Activated CD4-positive, CD25-positive, alpha-beta regulatory T cell (primary cell): ENCODE data around the gene DOCK6.
"Not testable (repeated sequence)": the region's sequence is repeated elsewhere in the genome, so short reads cannot be mapped to it uniquely, and the experiment has no call there.

Experiments used
- DNase-seq, 4 experiments: peaks; one replicate each; lab custom pipeline; 2025; lab: John Stamatoyannopoulos, UW

DOCK6 gene

GRCh38 chr19:11196406-11197287 is 65.7 kb downstream of the DOCK6 start:
- DNase-seq: no peak

GRCh38 chr19:11195681-11196080 is 66.6 kb downstream of the DOCK6 start:
- no peak for DNase-seq

GRCh38 chr19:11194656-11195558 is 67.4 kb downstream of the DOCK6 start:
- no peak for DNase-seq

- DNase-seq: no peak
Observed at GRCh38 chr19:11194173-11194572, 68.2 kb downstream of the DOCK6 start.

- DNase-seq: no peak
Observed at GRCh38 chr19:11192957-11193939, 69.1 kb downstream of the DOCK6 start.

- DNase-seq: no peak
Observed at GRCh38 chr19:11191934-11192333, 70.4 kb downstream of the DOCK6 start.

GRCh38 chr19:11191273-11191755 is 71.0 kb downstream of the DOCK6 start:
- no peak for DNase-seq

GRCh38 chr19:11190501-11190900 is 71.8 kb downstream of the DOCK6 start:
- DNase-seq: no peak

GRCh38 chr19:11187441-11187840 is 74.9 kb downstream of the DOCK6 start:
- DNase-seq: no peak

GRCh38 chr19:11182994-11183393 is 79.3 kb downstream of the DOCK6 start:
- no peak for DNase-seq

- DNase-seq: no peak
Observed at GRCh38 chr19:11181488-11181887, 80.8 kb downstream of the DOCK6 start.

- DNase-seq: not testable (repeated sequence)
Observed at GRCh38 chr19:11180975-11181374, 81.3 kb downstream of the DOCK6 start.

- no peak for DNase-seq
Observed at GRCh38 chr19:11180346-11180745, 82.0 kb downstream of the DOCK6 start.

- no peak for DNase-seq
Observed at GRCh38 chr19:11179716-11180297, 82.5 kb downstream of the DOCK6 start.

- not testable (repeated sequence) for DNase-seq
Observed at GRCh38 chr19:11179145-11179465, 83.2 kb downstream of the DOCK6 start.

- DNase-seq: no peak
Observed at GRCh38 chr19:11177592-11177991, 84.7 kb downstream of the DOCK6 start.

GRCh38 chr19:11176466-11177193 is 85.7 kb downstream of the DOCK6 start:
- no peak for DNase-seq

- no peak for DNase-seq
Observed at GRCh38 chr19:11175920-11176319, 86.4 kb downstream of the DOCK6 start.

GRCh38 chr19:11174336-11174735 is 88.0 kb downstream of the DOCK6 start:
- no peak for DNase-seq

- DNase-seq: no peak
Observed at GRCh38 chr19:11173516-11174155, 88.7 kb downstream of the DOCK6 start.
